Hematopoietic multipotent progenitor cell treated with erythropoietin and hydrocortisone succinate and interleukin-3 and kit ligand, for 15 days (in vitro differentiated cells): ENCODE measurements around the gene MAGEB3.

Experiments used
- DNase-seq: peaks from one replicate; pipeline ENCODE4 v3.0.0-alpha.2; 2015; ENCODE audit warnings: low spot score

The MAGEB3 gene

DNA sequence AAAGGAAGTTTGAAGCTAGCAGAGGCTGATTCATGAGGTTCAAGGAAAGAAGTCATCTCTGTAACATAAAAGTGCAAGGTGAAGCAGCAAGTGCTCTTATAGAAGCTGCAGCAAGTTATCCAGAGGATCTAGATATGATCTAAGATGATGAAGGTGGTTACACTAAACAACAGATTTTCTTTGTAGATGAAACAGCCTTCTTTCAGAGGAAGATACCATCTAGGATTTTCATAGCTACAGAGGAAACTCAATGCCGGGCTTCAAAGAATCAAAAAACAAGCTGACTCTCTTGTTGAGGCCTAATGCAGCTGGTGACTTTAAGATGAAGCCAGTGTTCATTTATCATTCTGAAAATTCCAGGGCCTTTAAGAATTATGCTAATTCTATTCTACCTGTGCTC is 50.0 kb downstream of the MAGEB3 start:
- DNase-seq, result no peak

DNA sequence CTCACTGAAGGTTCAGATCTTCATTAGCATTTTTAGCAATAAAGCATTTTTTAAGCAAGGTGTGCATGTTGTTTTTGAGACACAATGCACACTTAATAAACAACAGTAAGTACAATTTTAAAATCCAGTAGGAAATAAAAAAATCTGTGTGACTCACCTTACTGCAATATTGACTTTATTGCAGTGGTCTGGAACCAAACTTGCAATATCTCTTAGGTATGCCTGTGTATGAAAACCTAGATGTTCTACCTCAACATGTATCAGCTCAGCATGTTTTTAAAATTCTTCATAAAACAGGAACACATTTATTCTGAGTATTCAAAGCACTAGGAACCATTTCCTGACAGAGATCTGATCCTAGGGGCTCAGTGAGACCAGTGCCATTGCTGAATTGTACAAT is 52.1 kb downstream of the MAGEB3 start:
- no peak for DNase-seq

GRCh38 chrX:30283456-30284200 is 53.2 kb downstream of the MAGEB3 start:
- no peak for DNase-seq
